Activated T-cell treated with anti-CD3 and anti-CD28 coated beads, Interleukin-2, amount 50 U/mL, for 72 hours (primary cell): ENCODE data around the gene TCF12. TPM values are rescaled to one million over a fixed set of nuclear protein-coding genes. Genes with fewer than 3 reads are reported as not detected.

ENCODE experiments used
- ATAC-seq, 2 donors: fragments of 150-1000 bp; cut with Tn5 transposase; replicated peaks in 1 of 2; 2 replicates each; pipeline ENCODE4 v1.10.0; 2021; ENCODE audit warnings: moderate library complexity in 2 of 2, mild to moderate bottlenecking in 1 of 2
- DNase-seq, 2 donors: peaks; one replicate each; pipeline ENCODE4 v3.0.0; 2021 to 2022; ENCODE audit warnings: mixed read lengths in 1 of 2
- H3K27ac Mint-ChIP-seq: one replicate; pipeline ENCODE4 v1.8.0; 2022; ENCODE audit warnings: mild to moderate bottlenecking, moderate library complexity, mixed read lengths
- H3K27me3 Mint-ChIP-seq: one replicate; pipeline ENCODE4 v1.8.0; 2022; ENCODE audit warnings: low read depth, mixed read lengths
- H3K36me3 Mint-ChIP-seq, 2 donors: one replicate each; pipeline ENCODE4 v1.8.0; 2022; ENCODE audit warnings: mixed read lengths in 2 of 2, mild to moderate bottlenecking in 1 of 2; ENCODE audit not compliant: insufficient read depth in 2 of 2
- H3K4me1 Mint-ChIP-seq: one replicate; pipeline ENCODE4 v1.8.0; 2022; ENCODE audit warnings: low read depth, mixed read lengths
- H3K4me3 Mint-ChIP-seq, 2 donors: one replicate each; pipeline ENCODE4 v1.8.0; 2022; ENCODE audit warnings: mild to moderate bottlenecking in 2 of 2, mixed read lengths in 2 of 2, moderate library complexity in 2 of 2
- H3K9me3 Mint-ChIP-seq, 2 donors: one replicate each; pipeline ENCODE4 v1.8.0; 2022; ENCODE audit warnings: mixed read lengths in 2 of 2
- total RNA-seq, 2 donors: library from RNA; stranded (reverse); gene quantifications; one replicate each; pipeline ENCODE4 v1.2.3, GENCODE V29; 2022

The TCF12 gene
- total RNA-seq, 2 donors from 2014 or later, result 93.0 to 108 TPM

GRCh38 chr15:57319226-57319918 lies 400.9 kb downstream of the TCF12 start:
- Mint-ChIP-seq H3K27me3 (no peaks in the 10 kb centered on the region), H3K9me3 (no peaks in the 10 kb centered on the region), H3K4me1 (peaks cover 7% of the 10 kb centered on the region), H3K27ac (no peak overlapping the region), H3K36me3 (no peaks in the 10 kb centered on the region), H3K4me3 (no peak overlapping the region)
- ATAC-seq (no peak), DNase-seq (no peak)

DNA sequence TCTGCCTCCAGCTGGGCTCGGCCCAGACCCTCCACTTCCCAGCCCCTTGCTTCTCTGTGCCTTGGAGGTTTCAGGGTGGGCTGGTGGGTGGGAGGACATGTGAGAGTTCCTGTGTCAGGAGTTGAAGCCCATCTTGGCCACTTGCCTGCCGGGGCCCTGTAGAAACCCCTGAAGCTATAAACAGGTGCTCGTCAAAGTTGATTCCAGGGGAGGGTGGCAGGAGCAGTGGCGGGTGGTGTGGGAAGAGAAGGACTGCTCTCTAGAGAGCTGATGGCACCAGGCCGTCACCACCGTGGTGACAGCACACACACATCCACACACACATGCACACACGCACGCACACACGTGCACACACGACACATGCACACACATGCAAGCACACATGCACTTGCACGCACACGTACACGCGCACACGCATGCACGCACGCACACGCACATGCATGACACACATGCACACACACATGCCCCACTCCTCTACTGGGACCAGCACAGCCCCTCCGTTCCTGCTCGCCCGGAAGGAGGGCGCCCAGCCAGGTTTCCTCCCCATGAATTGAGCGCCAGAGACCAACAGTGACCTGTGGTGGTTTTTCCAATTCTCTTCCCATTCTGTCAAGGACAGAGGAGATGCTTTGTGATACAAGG lies 401.6 kb downstream of the TCF12 start:
- DNase-seq (no peak), ATAC-seq (no peak)
- H3K27me3 Mint-ChIP-seq, result no peaks in the 10 kb centered on the region
- no peaks in the 10 kb centered on the region for H3K9me3 Mint-ChIP-seq
- peaks cover 7% of the 10 kb centered on the region for H3K4me1 Mint-ChIP-seq
- no peak overlapping the region for H3K4me3 Mint-ChIP-seq
- no peaks in the 10 kb centered on the region for H3K36me3 Mint-ChIP-seq
- no peak overlapping the region for H3K27ac Mint-ChIP-seq

GRCh38 chr15:57320631-57321220 lies 402.3 kb downstream of the TCF12 start:
- Mint-ChIP-seq H3K27me3 (no peaks in the 10 kb centered on the region), H3K9me3 (no peaks in the 10 kb centered on the region), H3K4me1 (peaks cover 7% of the 10 kb centered on the region), H3K4me3 (no peak overlapping the region), H3K27ac (no peak overlapping the region), H3K36me3 (no peaks in the 10 kb centered on the region)
- ATAC-seq, result no peak
- DNase-seq, result no peak

- Mint-ChIP-seq H3K27me3 (no peaks in the 10 kb centered on the region), H3K36me3 (no peaks in the 10 kb centered on the region), H3K4me3 (no peak overlapping the region), H3K9me3 (no peaks in the 10 kb centered on the region), H3K4me1 (peaks cover 7% of the 10 kb centered on the region), H3K27ac (peak overlapping the region; percentile 39)
- no peak for ATAC-seq
- DNase-seq, result no peak
Measured at GRCh38 chr15:57321485-57321884, 403.0 kb downstream of the TCF12 start.

GRCh38 chr15:57321973-57322601 lies 403.6 kb downstream of the TCF12 start:
- ATAC-seq (no peak), DNase-seq (no peak)
- Mint-ChIP-seq H3K36me3 (no peaks in the 10 kb centered on the region), H3K9me3 (no peaks in the 10 kb centered on the region), H3K27ac (no peak overlapping the region), H3K4me1 (peaks cover 7% of the 10 kb centered on the region), H3K27me3 (no peaks in the 10 kb centered on the region), H3K4me3 (no peak overlapping the region)

- Mint-ChIP-seq H3K27me3 (no peaks in the 10 kb centered on the region), H3K9me3 (no peaks in the 10 kb centered on the region), H3K4me3 (no peak overlapping the region), H3K36me3 (no peaks in the 10 kb centered on the region), H3K4me1 (peaks cover 7% of the 10 kb centered on the region), H3K27ac (no peak overlapping the region)
- ATAC-seq, result no peak
- DNase-seq, result no peak
Measured at GRCh38 chr15:57322602-57323250, 404.3 kb downstream of the TCF12 start.

- no peak for DNase-seq
- Mint-ChIP-seq H3K4me1 (peaks cover 7% of the 10 kb centered on the region), H3K9me3 (no peaks in the 10 kb centered on the region), H3K27ac (no peak overlapping the region), H3K4me3 (no peak overlapping the region), H3K36me3 (no peaks in the 10 kb centered on the region), H3K27me3 (no peaks in the 10 kb centered on the region)
- ATAC-seq, result no peak
Measured at GRCh38 chr15:57323299-57323805, 404.9 kb downstream of the TCF12 start.

- ATAC-seq (peak; percentile 56 to 65), DNase-seq (peak; percentile 5 to 11)
- peaks cover 7% of the 10 kb centered on the region for H3K4me1 Mint-ChIP-seq
- H3K27ac Mint-ChIP-seq, result no peak overlapping the region
- no peaks in the 10 kb centered on the region for H3K27me3 Mint-ChIP-seq
- H3K9me3 Mint-ChIP-seq, result no peaks in the 10 kb centered on the region
- H3K36me3 Mint-ChIP-seq, result no peaks in the 10 kb centered on the region
- H3K4me3 Mint-ChIP-seq, result no peak overlapping the region
Measured at GRCh38 chr15:57323806-57324589, 405.6 kb downstream of the TCF12 start.

- Mint-ChIP-seq H3K27me3 (no peaks in the 10 kb centered on the region), H3K36me3 (no peaks in the 10 kb centered on the region), H3K4me3 (no peak overlapping the region), H3K27ac (peak overlapping the region; percentile 5), H3K9me3 (no peaks in the 10 kb centered on the region), H3K4me1 (peaks cover 7% of the 10 kb centered on the region)
- DNase-seq (no peak), ATAC-seq (no peak)
Measured at GRCh38 chr15:57324590-57324890, 406.1 kb downstream of the TCF12 start.

GRCh38 chr15:57324944-57325679 lies 406.7 kb downstream of the TCF12 start:
- ATAC-seq, result no peak
- no peak overlapping the region for H3K4me3 Mint-ChIP-seq
- H3K27ac Mint-ChIP-seq, result peak overlapping the region; percentile 5

DNA sequence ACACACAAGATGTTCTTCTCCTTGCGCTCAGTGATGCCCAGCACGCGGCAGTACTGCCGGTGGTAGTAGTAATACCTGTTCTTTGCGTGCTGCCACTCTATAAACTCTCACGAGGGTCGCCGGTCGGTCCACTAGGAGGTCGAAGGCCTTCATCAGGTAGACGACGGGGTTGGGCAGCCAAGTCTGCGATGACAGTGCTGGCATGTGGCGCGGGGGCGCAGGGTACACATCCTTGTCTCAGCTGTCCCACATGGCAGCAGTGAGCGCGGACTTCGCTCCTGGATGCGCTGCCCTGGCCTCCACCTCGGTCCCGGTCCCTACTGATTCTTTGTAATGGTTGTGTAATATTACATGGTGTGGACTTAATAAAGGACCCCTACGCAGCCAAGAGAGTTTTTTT lies 407.8 kb downstream of the TCF12 start:
- peaks cover 7% of the 10 kb centered on the region for H3K4me1 Mint-ChIP-seq
- no peak overlapping the region for H3K4me3 Mint-ChIP-seq
- no peak overlapping the region for H3K27ac Mint-ChIP-seq
- H3K9me3 Mint-ChIP-seq, result no peaks in the 10 kb centered on the region
- no peaks in the 10 kb centered on the region for H3K36me3 Mint-ChIP-seq
- DNase-seq, result no peak
- ATAC-seq, result no peak
- peaks cover 4% of the 10 kb centered on the region for H3K27me3 Mint-ChIP-seq

More at GRCh38 chr15:57324944-57325679, 406.7 kb downstream of the TCF12 start:
- no peak for DNase-seq
- Mint-ChIP-seq H3K9me3 (no peaks in the 10 kb centered on the region), H3K4me1 (peaks cover 7% of the 10 kb centered on the region), H3K36me3 (no peaks in the 10 kb centered on the region), H3K27me3 (no peaks in the 10 kb centered on the region)

DNA sequence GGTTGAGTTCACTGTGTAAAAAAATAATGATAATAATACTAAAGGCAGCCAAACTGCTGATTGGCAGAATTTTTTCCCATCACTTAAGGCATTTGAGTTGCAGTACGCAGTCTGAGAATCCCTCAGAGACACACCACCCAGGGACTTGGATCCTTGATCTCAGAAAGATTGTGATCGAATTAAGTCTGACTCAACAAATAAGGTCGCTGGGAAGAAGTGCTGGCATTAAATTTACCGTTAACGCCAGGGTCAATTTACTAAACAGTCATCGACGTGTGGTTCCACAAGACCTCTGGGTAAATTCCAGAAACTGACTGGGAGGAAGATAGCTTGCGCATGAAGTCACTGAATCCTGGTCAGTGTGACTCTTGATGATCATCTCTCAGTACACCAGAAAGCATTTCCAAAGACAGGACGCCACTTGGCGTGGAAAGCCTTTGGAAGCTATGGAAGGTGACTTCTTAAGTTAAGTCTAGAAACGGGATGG lies 409.6 kb downstream of the TCF12 start:
- Mint-ChIP-seq H3K36me3 (no peaks in the 10 kb centered on the region), H3K27me3 (peaks cover 4% of the 10 kb centered on the region), H3K27ac (no peak overlapping the region), H3K9me3 (no peaks in the 10 kb centered on the region), H3K4me3 (no peak overlapping the region), H3K4me1 (no peaks in the 10 kb centered on the region)
- ATAC-seq (no peak), DNase-seq (no peak)
